ENCODE data around the gene PRSS57. TPM values are rescaled to one million over a fixed set of nuclear protein-coding genes. Genes with fewer than 3 reads are reported as not detected.

The PRSS57 gene
- polyA plus RNA-seq, 3 donors: 0.16 to 1.4 (median 0.78) TPM

GRCh38 chr19:650121-650520 lies 45.1 kb downstream of the PRSS57 start:
- WGBS (ENCODE audit: insufficient coverage): 97% methylated on average over 5 of the region's 11 CpGs

GRCh38 chr19:648904-649801 lies 46.1 kb downstream of the PRSS57 start:
- TF ChIP-seq CTCF (IDR thresholded peaks at IDR 0.05): no peak
- H3K4me3 Mint-ChIP-seq: no peak overlapping the region
- peaks cover 35% of the 10 kb centered on the region for H3K79me2 ChIP-seq (ENCODE audit: insufficient read depth, low read length)

More at GRCh38 chr19:650121-650520, 45.1 kb downstream of the PRSS57 start:
- no peak for DNase-seq
- H3K36me3 Mint-ChIP-seq: peaks cover 32 to 81% of the 10 kb centered on the region in 2 donors
- H3K4me2 ChIP-seq (replicated peaks; ENCODE audit: extremely low read depth, low read length, poor library complexity, severe bottlenecking): no peak overlapping the region
- H4K20me1 ChIP-seq (ENCODE audit: insufficient read depth, low read length): peaks cover 95% of the 10 kb centered on the region
- TF ChIP-seq CTCF (IDR thresholded peaks at IDR 0.05): no peak
- no peaks in the 10 kb centered on the region for H3K27me3 Mint-ChIP-seq (ENCODE audit: low read depth in 3 of 3)
- H3K79me2 ChIP-seq (ENCODE audit: insufficient read depth, low read length): peaks cover 45% of the 10 kb centered on the region
- intact Hi-C loops (cut with micrococcal nuclease): no loop called here
- H3K27ac Mint-ChIP-seq: no peak overlapping the region
- H3K9me3 ChIP-seq (replicated peaks in 1 of 2; ENCODE audit: control insufficient read depth in 1 of 2, insufficient read depth in 1 of 2, low read length in 2 of 2): no peaks in the 10 kb centered on the region
- peaks cover 77 to 93% of the 10 kb centered on the region in 2 donors for H3K36me3 ChIP-seq (replicated peaks in 1 of 2; ENCODE audit: control insufficient read depth in 1 of 2, insufficient read depth in 2 of 2, low read length in 2 of 2)
- H3K9me3 Mint-ChIP-seq: no peaks in the 10 kb centered on the region
- no peak overlapping the region for H3K4me3 Mint-ChIP-seq
- H3K27me3 ChIP-seq (ENCODE audit: control insufficient read depth in 2 of 2, insufficient read depth in 2 of 2, low read length in 2 of 2): no peaks in the 10 kb centered on the region
- H3K27ac ChIP-seq (ENCODE audit: low read depth in 1 of 2, low read length in 2 of 2): no peak overlapping the region
- no peak overlapping the region for H3K4me3 ChIP-seq (replicated peaks in 1 of 3; ENCODE audit: low read depth in 2 of 3, low read length in 3 of 3)
- no peak overlapping the region for H3K9ac ChIP-seq (ENCODE audit: insufficient read depth, low read length, poor library complexity, severe bottlenecking)
- H3K4me1 ChIP-seq (ENCODE audit: control insufficient read depth in 1 of 2, insufficient read depth in 2 of 2, low read length in 2 of 2): no peaks in the 10 kb centered on the region
- no peak overlapping the region for H2AFZ ChIP-seq (ENCODE audit: insufficient read depth, low read depth, low read length, poor library complexity, severe bottlenecking)
- no peaks in the 10 kb centered on the region for H3K4me1 Mint-ChIP-seq

More at GRCh38 chr19:648904-649801, 46.1 kb downstream of the PRSS57 start:
- no peak overlapping the region for H3K9ac ChIP-seq (ENCODE audit: insufficient read depth, low read length, poor library complexity, severe bottlenecking)
- H2AFZ ChIP-seq (ENCODE audit: insufficient read depth, low read depth, low read length, poor library complexity, severe bottlenecking): no peak overlapping the region
- H3K36me3 ChIP-seq (replicated peaks in 1 of 2; ENCODE audit: control insufficient read depth in 1 of 2, insufficient read depth in 2 of 2, low read length in 2 of 2): peaks cover 82 to 89% of the 10 kb centered on the region in 2 donors
- Mint-ChIP-seq H3K27me3 (ENCODE audit: low read depth in 3 of 3) (no peaks in the 10 kb centered on the region), H3K4me1 (no peaks in the 10 kb centered on the region), H3K27ac (no peak overlapping the region), H3K36me3 (peaks cover 30 to 76% of the 10 kb centered on the region in 2 donors), H3K9me3 (no peaks in the 10 kb centered on the region)
- H3K27me3 ChIP-seq (ENCODE audit: control insufficient read depth in 2 of 2, insufficient read depth in 2 of 2, low read length in 2 of 2): no peaks in the 10 kb centered on the region
- DNase-seq: no peak
- H3K4me3 ChIP-seq (replicated peaks in 1 of 3; ENCODE audit: low read depth in 2 of 3, low read length in 3 of 3): no peak overlapping the region
- H3K4me2 ChIP-seq (replicated peaks; ENCODE audit: extremely low read depth, low read length, poor library complexity, severe bottlenecking): no peak overlapping the region
- WGBS (ENCODE audit: insufficient coverage): 96% methylated on average over 32 of the region's 53 CpGs
- no peaks in the 10 kb centered on the region for H3K4me1 ChIP-seq (ENCODE audit: control insufficient read depth in 1 of 2, insufficient read depth in 2 of 2, low read length in 2 of 2)
- H3K27ac ChIP-seq (ENCODE audit: low read depth in 1 of 2, low read length in 2 of 2): no peak overlapping the region
- no peaks in the 10 kb centered on the region for H3K9me3 ChIP-seq (replicated peaks in 1 of 2; ENCODE audit: control insufficient read depth in 1 of 2, insufficient read depth in 1 of 2, low read length in 2 of 2)
- peaks cover 95% of the 10 kb centered on the region for H4K20me1 ChIP-seq (ENCODE audit: insufficient read depth, low read length)
- intact Hi-C loops (cut with micrococcal nuclease): no loop called here

Measured in CD14-positive monocyte (primary cell).